T-helper 2 cell treated with Interferon-gamma antibody and Interleukin-4, amounts not matched to agents 100 ng/mL and 5 ng/mL, for 36 hours (primary cell): ENCODE data around the gene UBE2G1. TPM values are rescaled to one million over a fixed set of nuclear protein-coding genes. Genes with fewer than 3 reads are reported as not detected.

ENCODE experiments used
- intact Hi-C: fragments of 100-400 bp; cut with micrococcal nuclease; formaldehyde crosslinking; loops from one replicate; pipeline ENCODE4 v1.15.1; 2023
- total RNA-seq: library from RNA; stranded (reverse); gene quantifications from 2 replicates; pipeline ENCODE4 v1.2.3, GENCODE V29; 2022

The UBE2G1 gene
- total RNA-seq, 1 donor from 2014 or later, result 78.4 TPM

DNA sequence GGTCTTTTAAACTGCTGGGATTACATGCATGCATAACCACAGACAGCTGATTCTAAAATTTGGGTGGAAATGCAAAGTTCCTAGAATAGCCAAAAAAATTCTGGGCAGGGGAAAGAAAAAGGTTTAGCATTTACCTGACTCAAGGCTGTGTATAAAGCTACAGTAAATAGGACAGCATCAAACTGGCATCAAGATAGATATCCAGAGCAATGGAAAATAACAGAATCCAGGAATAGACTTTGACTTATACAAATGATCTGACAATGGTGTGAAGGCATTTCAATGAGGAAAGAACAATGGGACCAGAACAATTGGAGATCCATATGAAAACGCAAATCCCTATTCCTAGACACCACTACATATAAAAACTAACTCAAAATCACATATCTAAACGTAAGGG, 115.6 kb downstream of the UBE2G1 start:
- intact Hi-C loops, result no loop called here

GRCh38 chr17:4249452-4250029, 116.9 kb downstream of the UBE2G1 start:
- intact Hi-C loops, result no loop called here

DNA sequence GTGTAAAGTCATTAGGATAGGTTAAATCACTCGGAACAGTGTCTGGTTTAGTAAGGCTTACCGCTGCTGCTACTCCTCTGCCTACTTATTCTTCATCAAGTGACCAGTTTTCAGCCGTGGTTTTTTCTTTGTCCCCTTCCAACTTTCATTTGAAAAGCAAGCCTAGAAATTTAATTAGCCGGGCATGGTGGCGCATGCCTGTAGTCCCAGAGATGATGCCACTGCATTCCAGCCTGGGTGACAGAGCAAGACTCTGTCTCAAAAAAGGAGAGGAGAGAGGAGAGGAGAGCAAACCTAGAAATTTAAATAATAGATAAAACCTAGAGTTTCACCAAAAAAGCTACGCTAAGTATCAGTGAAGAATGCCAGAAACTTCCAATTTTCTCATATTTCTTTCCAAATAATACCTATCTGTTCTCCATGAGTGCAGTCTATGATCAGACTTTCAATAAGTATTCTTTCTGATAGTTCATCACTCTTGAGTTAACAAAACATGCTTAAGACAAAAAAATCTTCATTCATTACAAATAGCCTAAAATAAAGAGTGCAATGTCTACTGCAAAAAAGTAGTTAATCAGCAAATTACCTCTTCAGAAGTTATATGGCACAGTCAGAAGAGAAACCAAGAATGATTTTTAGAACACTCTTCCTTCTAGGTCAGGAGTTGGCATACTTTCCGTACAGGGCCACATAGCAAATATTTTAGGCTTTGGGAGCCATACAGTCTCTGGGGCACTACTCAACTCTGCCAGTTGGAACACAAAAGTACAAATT, 117.8 kb downstream of the UBE2G1 start:
- intact Hi-C loops, result no loop called here

- intact Hi-C loops, result no loop called here
These were observed 118.5 kb downstream of the UBE2G1 start for GRCh38 chr17:4247971-4248388.

- intact Hi-C loops, result no loop called here
These were observed 119.0 kb downstream of the UBE2G1 start for GRCh38 chr17:4247361-4247970.

DNA sequence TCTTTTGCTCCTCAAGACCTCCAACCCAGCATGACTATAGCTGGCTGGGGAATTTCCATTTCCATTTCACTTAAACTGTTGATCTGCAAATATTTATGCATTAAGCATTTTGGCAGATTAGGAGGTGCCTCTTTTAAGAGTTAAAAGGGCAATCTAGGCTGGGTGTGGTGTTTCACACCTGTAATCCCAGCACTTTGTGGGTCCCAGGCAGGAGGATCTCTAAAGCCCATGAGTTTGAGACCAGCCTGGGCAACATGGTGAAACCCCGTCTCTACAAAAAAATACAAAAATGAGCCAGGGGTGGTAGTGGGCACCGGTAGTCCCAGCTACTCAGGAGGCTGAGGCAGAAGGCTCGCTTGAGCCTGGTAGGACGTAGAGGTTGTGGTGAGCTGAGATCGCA, 119.8 kb downstream of the UBE2G1 start:
- intact Hi-C loops, result no loop called here

- intact Hi-C loops, result no loop called here
These were observed 124.9 kb downstream of the UBE2G1 start for GRCh38 chr17:4241535-4241934.

DNA sequence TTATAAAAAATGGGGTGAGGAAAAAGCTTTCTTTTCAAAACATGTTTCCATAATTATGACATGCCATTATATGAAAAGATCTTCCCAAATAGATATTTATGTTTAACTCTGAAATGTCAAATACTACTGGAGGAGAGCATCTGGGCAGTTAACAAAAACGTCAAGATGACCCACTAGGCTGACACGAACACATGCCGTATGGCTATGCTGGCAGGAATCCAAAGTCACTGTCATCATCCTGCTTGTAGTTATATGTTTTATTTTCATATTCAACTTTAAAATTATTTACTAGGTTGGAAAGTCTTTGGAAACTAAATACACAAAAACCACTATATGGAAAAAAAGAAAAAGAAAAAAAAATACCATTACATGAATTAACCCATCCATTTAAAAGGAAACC, 130.0 kb downstream of the UBE2G1 start:
- intact Hi-C loops, result no loop called here

DNA sequence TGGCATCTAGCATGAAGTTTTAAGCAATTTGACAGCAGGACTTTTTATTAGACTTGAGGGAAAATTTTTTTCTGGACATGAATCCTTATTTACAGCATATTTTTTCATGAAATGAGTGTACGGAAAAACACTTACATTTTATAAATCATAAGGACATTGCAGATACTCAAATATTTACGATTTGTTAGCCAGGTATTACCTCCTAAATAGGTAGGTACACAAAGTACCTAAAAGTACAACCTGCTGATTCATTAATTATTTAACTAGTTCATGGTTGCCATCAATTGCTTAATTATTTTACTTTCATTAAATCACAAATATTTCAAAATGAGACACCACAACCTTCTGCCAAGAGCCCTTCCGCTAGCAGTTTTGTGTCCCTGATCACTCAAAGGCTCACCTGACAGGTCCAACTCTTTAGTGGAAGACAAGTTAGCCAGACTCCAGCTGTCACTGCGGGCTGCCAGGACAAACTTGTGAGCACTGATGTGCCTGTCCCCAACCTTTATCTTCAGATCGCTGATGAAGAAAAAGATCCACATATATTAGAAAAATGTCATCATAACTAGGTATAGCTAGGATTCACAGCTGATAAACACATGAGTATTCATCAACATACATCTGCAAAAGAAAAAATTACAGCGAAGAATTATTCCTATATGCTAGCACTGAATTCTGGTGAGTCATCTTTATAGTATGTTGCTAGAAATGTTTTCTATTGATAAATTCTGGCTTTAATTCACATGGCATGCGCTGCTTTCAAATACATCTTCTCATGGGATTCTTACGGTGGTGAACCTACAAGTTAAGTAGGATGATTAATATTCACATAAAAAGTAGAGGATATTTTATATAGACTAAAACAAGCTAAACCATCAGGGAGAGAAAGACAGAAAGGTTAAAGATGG, 130.8 kb downstream of the UBE2G1 start:
- intact Hi-C loops, result no loop called here

DNA sequence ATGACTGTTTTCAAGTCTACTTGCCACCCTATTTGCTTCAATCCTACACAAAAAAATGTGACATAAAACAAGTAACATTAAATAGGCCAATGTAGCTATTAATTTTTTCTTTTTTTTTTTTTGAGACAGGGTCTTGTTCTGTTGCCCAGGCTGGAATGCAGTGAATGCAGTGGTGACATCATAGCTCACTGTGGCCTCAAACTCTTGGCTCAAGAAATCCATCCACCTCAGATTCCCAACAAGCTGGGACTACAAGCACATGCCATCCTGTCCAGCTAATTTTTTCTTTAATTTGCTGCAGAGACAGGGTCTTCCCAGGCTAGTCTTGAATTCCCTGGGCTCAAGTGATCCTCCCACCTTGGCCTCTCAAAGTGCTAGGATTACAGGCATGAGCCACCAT, 132.1 kb downstream of the UBE2G1 start:
- intact Hi-C loops, result no loop called here

GRCh38 chr17:4233668-4234258, 132.7 kb downstream of the UBE2G1 start:
- intact Hi-C loops, result no loop called here

- intact Hi-C loops, result no loop called here
These were observed 134.2 kb downstream of the UBE2G1 start for GRCh38 chr17:4232168-4232813.

DNA sequence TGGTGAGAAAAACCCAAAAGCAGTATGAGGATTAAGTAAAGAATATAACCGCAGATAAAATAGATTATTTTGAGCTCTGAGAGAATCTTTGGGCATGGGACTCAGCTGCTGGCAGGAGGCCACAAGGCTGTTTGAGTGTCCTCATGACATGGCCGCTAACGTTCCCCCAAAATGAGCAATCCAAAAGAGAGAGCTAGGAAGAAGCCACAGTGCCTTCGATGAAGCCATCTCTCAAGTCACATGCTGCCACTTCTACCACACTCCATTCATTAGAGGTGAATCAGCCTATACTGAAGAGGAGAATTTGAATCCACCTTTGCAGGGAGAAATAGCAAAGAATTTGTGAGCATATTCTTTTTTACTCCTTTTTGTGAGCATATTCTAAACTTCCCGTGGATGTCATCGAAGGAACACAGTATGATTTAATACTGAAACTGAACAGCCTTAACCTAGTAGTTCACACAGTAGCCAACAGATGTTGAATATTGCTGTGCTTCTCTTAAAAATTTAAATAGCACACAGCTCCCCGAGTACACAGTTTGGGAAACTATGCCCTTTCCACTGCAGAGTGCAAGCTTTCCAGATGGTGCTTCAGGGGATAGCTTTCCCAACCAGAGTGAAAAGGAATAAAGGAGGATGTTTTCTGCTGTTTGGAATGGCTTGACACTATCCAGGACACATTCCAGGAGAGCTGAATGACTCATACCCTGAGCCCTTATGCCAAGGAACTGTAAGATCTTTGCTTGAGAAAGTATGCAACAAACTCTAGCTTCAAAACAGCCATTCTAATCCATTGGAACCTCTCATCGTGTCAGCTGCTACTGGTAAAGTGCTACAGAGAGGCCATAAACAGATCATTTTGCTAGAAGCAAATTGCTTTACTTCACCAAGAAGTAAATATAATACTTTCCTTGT, 136.6 kb downstream of the UBE2G1 start:
- intact Hi-C loops, result no loop called here

GRCh38 chr17:4221899-4222659, 144.4 kb downstream of the UBE2G1 start:
- intact Hi-C loops, result no loop called here

- intact Hi-C loops, result no loop called here
These were observed 145.3 kb downstream of the UBE2G1 start for GRCh38 chr17:4221163-4221562.

DNA sequence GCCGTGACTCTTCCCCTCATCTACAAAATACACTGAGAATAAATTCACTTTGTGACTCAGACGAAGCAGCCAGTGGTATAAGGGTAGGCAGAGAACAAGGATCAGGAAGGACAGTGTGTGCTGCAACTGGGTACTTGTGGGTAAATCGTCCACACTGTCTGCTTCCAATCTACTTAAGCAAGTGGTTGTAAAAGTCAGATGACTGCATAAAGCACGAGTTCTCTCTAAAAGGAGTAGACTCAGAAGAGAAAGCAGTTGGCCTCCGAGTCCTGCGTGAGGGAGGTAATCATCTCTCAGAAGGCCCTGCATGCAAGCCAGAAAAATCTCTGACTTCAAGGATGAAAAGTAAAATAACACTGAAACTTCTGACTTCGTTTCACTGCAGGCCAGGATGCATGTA, 145.8 kb downstream of the UBE2G1 start:
- intact Hi-C loops, result no loop called here
